OCI-LY1 (cell line): ENCODE results near the gene IL5.

Source experiments
- H2AFZ ChIP-seq: fragments of 200-600 bp; sonication (generic), shearing (Covaris generic); 2 replicates; pipeline ENCODE4 v1.6.0; 2014; ENCODE audit warnings: antibody characterized with exemption, mild to moderate bottlenecking, low read length
- H3F3A ChIP-seq: fragments of 200-600 bp; sonication (generic), shearing (Covaris generic); 2 replicates; pipeline ENCODE4 v1.6.0; 2014; ENCODE audit warnings: mild to moderate bottlenecking, antibody characterized with exemption, low read length, moderate library complexity; ENCODE audit not compliant: insufficient read depth
- H3K27ac ChIP-seq: fragments of 200-600 bp; sonication (generic); 2 replicates; pipeline ENCODE4 v1.5.1; 2014; ENCODE audit warnings: low read length, mixed run types, mild to moderate bottlenecking, low read depth; ENCODE audit not compliant: poor library complexity, severe bottlenecking
- H3K27me3 ChIP-seq: fragments of 200-600 bp; sonication (generic); 2 replicates; pipeline ENCODE4 v1.6.0; 2014; ENCODE audit warnings: antibody characterized with exemption, mild to moderate bottlenecking, low read length, moderate library complexity; ENCODE audit not compliant: insufficient read depth
- H3K36me3 ChIP-seq: fragments of 200-600 bp; sonication (generic); 2 replicates; pipeline ENCODE4 v1.6.1; 2014; ENCODE audit warnings: mild to moderate bottlenecking, antibody characterized with exemption, low read length, moderate library complexity, mixed read lengths; ENCODE audit not compliant: insufficient read depth
- H3K4me1 ChIP-seq: fragments of 200-600 bp; sonication (generic); 2 replicates; pipeline ENCODE4 v1.5.1; 2014; ENCODE audit warnings: mild to moderate bottlenecking, low read length, moderate library complexity; ENCODE audit not compliant: insufficient read depth, severe bottlenecking
- H3K4me2 ChIP-seq: fragments of 200-600 bp; sonication (generic), shearing (Covaris generic); 2 replicates; pipeline ENCODE4 v1.6.1; 2014; ENCODE audit warnings: low read length
- H3K4me3 ChIP-seq: fragments of 200-600 bp; sonication (generic); 2 replicates; pipeline ENCODE4 v1.5.1; 2014; ENCODE audit warnings: low read length, low read depth, mild to moderate bottlenecking, mixed read lengths; ENCODE audit not compliant: poor library complexity, severe bottlenecking
- H3K79me2 ChIP-seq: fragments of 200-600 bp; shearing (Covaris generic); 2 replicates; pipeline ENCODE4 v1.6.1; 2016; ENCODE audit warnings: mixed run types, low read length, mixed read lengths; ENCODE audit not compliant: insufficient read depth
- H3K9ac ChIP-seq: fragments of 200-600 bp; sonication (generic), shearing (Covaris generic); 2 replicates; pipeline ENCODE4 v1.6.1; 2014; ENCODE audit warnings: mild to moderate bottlenecking, low read length, mixed read lengths
- H3K9me2 ChIP-seq: fragments of 200-600 bp; sonication (generic), shearing (Covaris generic); 2 replicates; pipeline ENCODE4 v1.6.1; 2014; ENCODE audit warnings: low read depth, mild to moderate bottlenecking, low read length, mixed read lengths
- H3K9me3 ChIP-seq: fragments of 200-600 bp; shearing (Covaris generic); 2 replicates; pipeline ENCODE4 v1.6.1; 2014; ENCODE audit warnings: low read length, mixed read lengths
- H4K20me1 ChIP-seq: fragments of 200-600 bp; sonication (generic), shearing (Covaris generic); 2 replicates; pipeline ENCODE4 v1.6.0; 2016; ENCODE audit warnings: mild to moderate bottlenecking, low read length; ENCODE audit not compliant: insufficient read depth
- EZH2 ChIP-seq: fragments of 200-600 bp; sonication (generic), shearing (Covaris generic); IDR thresholded peaks from 2 replicates; pipeline ENCODE4 v1.8.0; 2017; ENCODE audit warnings: borderline replicate concordance, mixed run types, mild to moderate bottlenecking, antibody characterized with exemption, low read length, moderate library complexity, mixed read lengths
- TF ChIP-seq, protein P1 (sequence below): fragments of 200-600 bp; sonication (generic), shearing (Covaris generic); IDR thresholded peaks from 2 replicates; pipeline ENCODE4 v1.5.1; 2017; ENCODE audit warnings: mild to moderate bottlenecking, antibody characterized with exemption, low read length, moderate library complexity, mixed read lengths

Gene IL5

GRCh38 chr5:132492386-132493125 is 50.8 kb downstream of the IL5 start:
- no peak overlapping the region for H3K4me2 ChIP-seq
- H3K4me3 ChIP-seq = no peak overlapping the region
- no peaks in the 10 kb centered on the region for H3K79me2 ChIP-seq
- H3K9ac ChIP-seq = no peak overlapping the region
- TF ChIP-seq EZH2 = no peak
- TF ChIP-seq, protein P1, sequence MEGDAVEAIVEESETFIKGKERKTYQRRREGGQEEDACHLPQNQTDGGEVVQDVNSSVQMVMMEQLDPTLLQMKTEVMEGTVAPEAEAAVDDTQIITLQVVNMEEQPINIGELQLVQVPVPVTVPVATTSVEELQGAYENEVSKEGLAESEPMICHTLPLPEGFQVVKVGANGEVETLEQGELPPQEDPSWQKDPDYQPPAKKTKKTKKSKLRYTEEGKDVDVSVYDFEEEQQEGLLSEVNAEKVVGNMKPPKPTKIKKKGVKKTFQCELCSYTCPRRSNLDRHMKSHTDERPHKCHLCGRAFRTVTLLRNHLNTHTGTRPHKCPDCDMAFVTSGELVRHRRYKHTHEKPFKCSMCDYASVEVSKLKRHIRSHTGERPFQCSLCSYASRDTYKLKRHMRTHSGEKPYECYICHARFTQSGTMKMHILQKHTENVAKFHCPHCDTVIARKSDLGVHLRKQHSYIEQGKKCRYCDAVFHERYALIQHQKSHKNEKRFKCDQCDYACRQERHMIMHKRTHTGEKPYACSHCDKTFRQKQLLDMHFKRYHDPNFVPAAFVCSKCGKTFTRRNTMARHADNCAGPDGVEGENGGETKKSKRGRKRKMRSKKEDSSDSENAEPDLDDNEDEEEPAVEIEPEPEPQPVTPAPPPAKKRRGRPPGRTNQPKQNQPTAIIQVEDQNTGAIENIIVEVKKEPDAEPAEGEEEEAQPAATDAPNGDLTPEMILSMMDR = no peak
- no peak overlapping the region for H3K27ac ChIP-seq
- H3K36me3 ChIP-seq = peaks cover 3% of the 10 kb centered on the region; the same call in 1 of the 2 replicates
- no peaks in the 10 kb centered on the region for H3K9me3 ChIP-seq
- no peaks in the 10 kb centered on the region for H4K20me1 ChIP-seq
- no peaks in the 10 kb centered on the region for H3K27me3 ChIP-seq
- H3K9me2 ChIP-seq = no peaks in the 10 kb centered on the region
- peaks cover 9% of the 10 kb centered on the region; the same call in 1 of the 2 replicates for H3F3A ChIP-seq
- H3K4me1 ChIP-seq = peaks cover 50% of the 10 kb centered on the region
- H2AFZ ChIP-seq = no peak overlapping the region
